B cell (primary cell): ENCODE data around the gene PLCD3. TPM values are rescaled to one million over a fixed set of nuclear protein-coding genes. Genes with fewer than 3 reads are reported as not detected.

ENCODE experiments used
- ATAC-seq: fragments of 200-7000 bp; cut with Tn5 transposase; one replicate; pipeline ENCODE4 v1.10.0; 2021; ENCODE audit warnings: low read depth, mild to moderate bottlenecking, moderate number of reproducible peaks, moderate library complexity
- CTCF ChIA-PET: fragments of 350-600 bp; sonication (Branson Sonifier 250); formaldehyde crosslinking; loops from one replicate; lab custom pipeline; 2021; ENCODE audit warnings: antibody characterized with exemption, inconsistent platforms; lab: Charles Lee
- POLR2A ChIA-PET: fragments of 350-600 bp; sonication (Branson Sonifier 250); formaldehyde crosslinking; loops from one replicate; lab custom pipeline; 2021; ENCODE audit warnings: antibody characterized with exemption; lab: Charles Lee
- DNase-seq: peaks from one replicate; pipeline ENCODE4 v3.0.0; 2013
- H2AFZ ChIP-seq: 2 replicates; pipeline ENCODE4 v1.6.1; 2012; ENCODE audit warnings: mild to moderate bottlenecking, low read depth, low read length; ENCODE audit not compliant: insufficient read depth, poor library complexity, severe bottlenecking
- H3K27ac ChIP-seq, 2 donors: 1 replicate in 1 of 2; 2 replicates in 1 of 2; pipeline ENCODE4 v1.5.1; 2012 to 2013; ENCODE audit warnings: low read length in 2 of 2, mild to moderate bottlenecking in 2 of 2, moderate library complexity in 1 of 2
- H3K27me3 ChIP-seq, 4 experiments: fragments of 200-600 bp in 1 of 4; sonication (generic) in 1 of 4; replicated peaks in 1 of 4; 1 replicate in 2 of 4; 2 replicates in 2 of 4; pipeline versions ENCODE4 v1.6.1 to v1.7.0; 2013 to 2016; ENCODE audit warnings: low read length in 3 of 4, mild to moderate bottlenecking in 2 of 4, mixed read lengths in 1 of 4, moderate library complexity in 1 of 4; ENCODE audit not compliant: insufficient read depth in 4 of 4, control insufficient read depth in 3 of 4; ENCODE audit errors: control extremely low read depth in 1 of 4
- H3K36me3 ChIP-seq, 2 experiments: replicated peaks in 1 of 2; 1 replicate in 1 of 2; 2 replicates in 1 of 2; pipeline versions ENCODE4 v1.6.1 to v1.7.1; 2013; ENCODE audit warnings: low read length in 1 of 2; ENCODE audit not compliant: insufficient read depth in 2 of 2, control insufficient read depth in 1 of 2; ENCODE audit errors: control extremely low read depth in 1 of 2, extremely low read depth in 1 of 2
- H3K4me1 ChIP-seq, 2 donors: fragments of 200-600 bp in 1 of 2; sonication (generic) in 1 of 2; 1 replicate in 1 of 2; 2 replicates in 1 of 2; pipeline versions ENCODE4 v1.5.1 to v1.6.1; 2013 to 2017; ENCODE audit warnings: low read length in 2 of 2; ENCODE audit not compliant: control insufficient read depth in 2 of 2, insufficient read depth in 2 of 2
- H3K4me2 ChIP-seq: replicated peaks from 2 replicates; pipeline ENCODE3; 2012; ENCODE audit warnings: mild to moderate bottlenecking, low read depth, low read length; ENCODE audit not compliant: poor library complexity, severe bottlenecking
- H3K4me3 ChIP-seq, 5 experiments: fragments of 200-600 bp in 1 of 5; sonication (generic) in 1 of 5; 1 replicate in 3 of 5; 2 replicates in 2 of 5; pipeline versions ENCODE4 v1.5.1 to v1.7.0; 2011 to 2016; ENCODE audit warnings: low read length in 4 of 5, mild to moderate bottlenecking in 4 of 5, low read depth in 2 of 5, control low read depth in 1 of 5, moderate library complexity in 1 of 5; ENCODE audit not compliant: insufficient read depth in 1 of 5; ENCODE audit errors: control extremely low read depth in 1 of 5, extremely low read depth in 1 of 5
- H3K79me2 ChIP-seq: fragments of 200-600 bp; sonication (generic); one replicate; pipeline ENCODE4 v1.6.0; 2016; ENCODE audit warnings: low read length; ENCODE audit not compliant: control insufficient read depth, insufficient read depth
- H3K9ac ChIP-seq: fragments of 200-600 bp; sonication (generic); 2 replicates; pipeline ENCODE4 v1.6.1; 2017; ENCODE audit warnings: mild to moderate bottlenecking, low read length, moderate library complexity
- H3K9me3 ChIP-seq, 3 donors: one replicate each; pipeline versions ENCODE4 v1.6.1 to v1.7.1; 2013; ENCODE audit warnings: low read length in 2 of 3; ENCODE audit not compliant: control insufficient read depth in 2 of 3, insufficient read depth in 1 of 3; ENCODE audit errors: control extremely low read depth in 1 of 3
- H4K20me1 ChIP-seq: 2 replicates; pipeline ENCODE4 v1.6.0; 2012; ENCODE audit warnings: mild to moderate bottlenecking, low read length; ENCODE audit not compliant: insufficient read depth, control insufficient read depth, poor library complexity, severe bottlenecking
- H3K27ac Mint-ChIP-seq: one replicate; pipeline ENCODE4 v1.8.0; 2021; ENCODE audit warnings: mixed read lengths
- H3K27me3 Mint-ChIP-seq: one replicate; pipeline ENCODE4 v1.8.0; 2021; ENCODE audit warnings: mixed read lengths
- H3K4me1 Mint-ChIP-seq: one replicate; pipeline ENCODE4 v1.8.0; 2021; ENCODE audit warnings: mixed read lengths
- H3K4me3 Mint-ChIP-seq: one replicate; pipeline ENCODE4 v1.8.0; 2021; ENCODE audit warnings: mixed read lengths
- H3K9me3 Mint-ChIP-seq: one replicate; pipeline ENCODE4 v1.8.0; 2022; ENCODE audit warnings: mixed read lengths; ENCODE audit not compliant: insufficient read depth
- EZH2 ChIP-seq: IDR thresholded peaks from 2 replicates; pipeline ENCODE4 v1.6.1; 2012; ENCODE audit warnings: borderline replicate concordance, low read depth, mild to moderate bottlenecking, moderate library complexity, low read length; ENCODE audit not compliant: insufficient read depth, poor library complexity, severe bottlenecking
- WGBS: methylation state at CpG from one replicate; pipeline ENCODE4 v1.1.5; 2013; ENCODE audit warnings: missing lambda C conversion rate; ENCODE audit not compliant: insufficient coverage; 5-methylcytosine and 5-hydroxymethylcytosine counted together
- intact Hi-C: fragments of 100-400 bp; cut with micrococcal nuclease; formaldehyde crosslinking; loops from one replicate; pipeline ENCODE4 v1.10.0; 2022
- polyA plus RNA-seq: library from polyadenylated mRNA; depleted of rRNA; stranded (reverse); fragments of >200 nt; gene quantifications from 2 replicates; pipeline ENCODE4 v1.2.3, GENCODE V29; 2012
- total RNA-seq, 2 donors: library from RNA; stranded (reverse); fragments of 120-200 nt in 1 of 2; gene quantifications; 1 replicate in 1 of 2; 2 replicates in 1 of 2; pipeline versions ENCODE4 v1.2.3 to v1.2.4, GENCODE V29; 2013 to 2022
- TF ChIP-seq, protein P1 (sequence below): fragments of 200-600 bp; IDR thresholded peaks from one replicate; pipeline ENCODE4 v1.8.0; 2022; ENCODE audit warnings: antibody characterized with exemption, mild to moderate bottlenecking

The PLCD3 gene
- total and polyA plus RNA-seq, 2 donors (not counting 1 experiment from before 2014, with no cell fraction given), result 0.54 to 2.2 TPM

DNA sequence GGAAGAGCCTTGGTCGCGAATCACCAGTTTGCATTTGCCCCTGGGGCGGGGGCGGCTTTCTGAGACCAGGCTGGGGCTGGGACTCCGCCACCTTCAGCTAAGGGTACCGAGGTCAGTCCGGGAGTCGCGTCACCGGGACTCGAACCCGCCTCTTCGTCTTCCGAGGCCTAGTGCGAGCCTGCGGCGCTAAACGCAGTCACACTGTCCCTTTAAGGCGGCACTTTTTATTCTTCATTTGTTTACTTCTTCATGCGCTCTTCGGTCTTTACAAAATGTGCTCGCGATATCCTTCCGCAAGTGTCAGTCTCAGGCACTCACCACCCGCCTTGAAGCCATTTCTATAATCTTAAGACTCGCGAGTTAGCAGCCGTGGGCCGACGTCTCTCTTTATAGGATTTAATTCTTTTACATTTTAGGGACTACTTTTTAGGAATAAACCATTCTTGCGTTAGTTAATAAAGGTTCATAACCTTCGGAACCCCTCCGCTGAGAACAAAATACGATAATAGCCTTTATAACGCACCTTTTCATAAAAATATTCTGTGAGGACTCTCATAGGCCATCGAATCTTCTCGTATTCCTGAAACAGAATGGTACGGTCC, 15.4 kb upstream of the PLCD3 start:
- POLR2A ChIA-PET, result interaction anchor here (0.6 to 6.6 kb wide), 15 partner anchors 10 to 1077 kb away, joined by 4 to 246 read pairs (median 10); partner anchors contain the start of genes ACBD4, EFTUD2, G6PC3 and HEXIM2
- no peaks in the 10 kb centered on the region for H3K9me3 Mint-ChIP-seq
- no peak for TF ChIP-seq EZH2
- TF ChIP-seq, protein P1, sequence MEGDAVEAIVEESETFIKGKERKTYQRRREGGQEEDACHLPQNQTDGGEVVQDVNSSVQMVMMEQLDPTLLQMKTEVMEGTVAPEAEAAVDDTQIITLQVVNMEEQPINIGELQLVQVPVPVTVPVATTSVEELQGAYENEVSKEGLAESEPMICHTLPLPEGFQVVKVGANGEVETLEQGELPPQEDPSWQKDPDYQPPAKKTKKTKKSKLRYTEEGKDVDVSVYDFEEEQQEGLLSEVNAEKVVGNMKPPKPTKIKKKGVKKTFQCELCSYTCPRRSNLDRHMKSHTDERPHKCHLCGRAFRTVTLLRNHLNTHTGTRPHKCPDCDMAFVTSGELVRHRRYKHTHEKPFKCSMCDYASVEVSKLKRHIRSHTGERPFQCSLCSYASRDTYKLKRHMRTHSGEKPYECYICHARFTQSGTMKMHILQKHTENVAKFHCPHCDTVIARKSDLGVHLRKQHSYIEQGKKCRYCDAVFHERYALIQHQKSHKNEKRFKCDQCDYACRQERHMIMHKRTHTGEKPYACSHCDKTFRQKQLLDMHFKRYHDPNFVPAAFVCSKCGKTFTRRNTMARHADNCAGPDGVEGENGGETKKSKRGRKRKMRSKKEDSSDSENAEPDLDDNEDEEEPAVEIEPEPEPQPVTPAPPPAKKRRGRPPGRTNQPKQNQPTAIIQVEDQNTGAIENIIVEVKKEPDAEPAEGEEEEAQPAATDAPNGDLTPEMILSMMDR, result no peak

More for the DNA sequence above, 15.4 kb upstream of the PLCD3 start:
- Histone ChIP-seq H3K4me2 (peak overlapping the region; percentile 90), H3K4me3 (peak overlapping the region; percentile 69 to 99 (median 72)), H3K9ac (peak overlapping the region; percentile 97), H3K36me3 (no peaks in the 10 kb centered on the region), H3K27me3 (no peaks in the 10 kb centered on the region), H2AFZ (peak overlapping the region; percentile 85), H3K9me3 (peaks cover 0 to 3% (median 0%) of the 10 kb centered on the region in 3 donors), H4K20me1 (peaks cover 13% of the 10 kb centered on the region), H3K27ac (peak overlapping the region; percentile 97 to 98), H3K4me1 (peaks cover 40 to 73% of the 10 kb centered on the region in 2 donors), H3K79me2 (peaks cover 37% of the 10 kb centered on the region)
- DNase-seq, result peak; percentile 94
- WGBS, result 0% methylated on average over 26 of the region's 38 CpGs
- peaks cover 63% of the 10 kb centered on the region for H3K4me1 Mint-ChIP-seq
- H3K27ac Mint-ChIP-seq, result peak overlapping the region; percentile 99
- no peaks in the 10 kb centered on the region for H3K27me3 Mint-ChIP-seq
- CTCF ChIA-PET, result interaction anchor here (0.6 to 7.5 kb wide), 10 partner anchors 8 to 134 kb away, joined by 3 to 242 read pairs (median 30); partner anchors contain the start of genes ACBD4, FMNL1, HEXIM2 and NMT1
- intact Hi-C loops, result loop anchor here (1.0 to 5.0 kb wide), 8 partner anchors 12 to 1140 kb away; partner anchors contain the start of genes ACBD4, HEXIM2 and NMT1
- ATAC-seq, result peak; percentile 19
- H3K4me3 Mint-ChIP-seq, result peak overlapping the region; percentile 91
